GM19099 (cell line): ENCODE measurements around the gene GPR85.

ENCODE experiments used
- POLR2A ChIP-seq: IDR thresholded peaks from 3 replicates; pipeline ENCODE4 v1.6.1; 2011; ENCODE audit warnings: low read depth; ENCODE audit not compliant: insufficient read length; ENCODE audit errors: extremely low read depth

The GPR85 gene, protein sequence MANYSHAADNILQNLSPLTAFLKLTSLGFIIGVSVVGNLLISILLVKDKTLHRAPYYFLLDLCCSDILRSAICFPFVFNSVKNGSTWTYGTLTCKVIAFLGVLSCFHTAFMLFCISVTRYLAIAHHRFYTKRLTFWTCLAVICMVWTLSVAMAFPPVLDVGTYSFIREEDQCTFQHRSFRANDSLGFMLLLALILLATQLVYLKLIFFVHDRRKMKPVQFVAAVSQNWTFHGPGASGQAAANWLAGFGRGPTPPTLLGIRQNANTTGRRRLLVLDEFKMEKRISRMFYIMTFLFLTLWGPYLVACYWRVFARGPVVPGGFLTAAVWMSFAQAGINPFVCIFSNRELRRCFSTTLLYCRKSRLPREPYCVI

DNA sequence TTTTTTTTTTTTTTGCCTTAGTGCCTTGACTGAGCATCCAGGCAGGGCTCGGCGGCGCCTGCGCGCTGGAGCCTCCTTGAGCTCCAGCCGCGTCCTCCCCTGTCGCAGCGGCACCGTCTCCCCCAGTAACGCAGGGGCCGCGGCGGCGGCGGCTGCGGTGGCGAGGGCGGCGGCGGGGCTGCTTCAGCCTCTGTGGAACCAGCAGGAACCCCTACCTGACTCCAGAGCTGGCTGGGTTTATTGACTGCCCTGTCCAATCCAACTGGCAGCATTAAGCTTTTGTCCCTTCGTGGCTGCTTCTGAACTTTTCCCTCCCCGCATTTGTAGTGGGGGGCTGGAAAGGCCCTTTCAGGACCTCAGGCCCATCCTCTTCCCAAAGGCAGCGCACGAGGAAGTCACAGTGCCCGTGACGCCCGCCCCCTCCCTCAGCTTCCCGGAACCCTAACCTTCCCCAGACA, at the start of gene GPR85:
TSS of gene GPR85 (minus strand) at position 397 of the 458 bp plus-strand sequence. CDS start 2,106 bp downstream, outside the sequence.
- peak; percentile 18 for TF ChIP-seq POLR2A

DNA sequence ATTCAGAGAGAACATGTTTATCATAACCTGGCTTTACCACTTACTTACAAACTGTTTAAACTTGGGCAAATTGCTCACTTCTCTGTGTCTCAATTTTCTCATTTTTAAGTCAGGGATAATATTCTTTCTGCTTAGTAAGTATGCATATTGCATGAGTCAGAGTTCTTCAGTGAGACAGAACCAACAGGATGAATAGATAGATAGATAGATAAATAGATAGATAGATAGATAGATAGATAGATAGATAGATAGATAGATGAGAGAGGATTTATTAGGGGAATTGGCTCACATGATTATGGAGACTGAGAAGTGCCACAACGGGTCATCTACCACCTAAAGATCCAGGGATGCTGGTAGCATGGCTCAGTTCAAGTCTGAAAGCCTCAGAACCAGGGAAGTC, 47.4 kb upstream of the GPR85 start:
- TF ChIP-seq POLR2A: no peak

GRCh38 chr7:113131367-113131766, 44.7 kb upstream of the GPR85 start:
- no peak for TF ChIP-seq POLR2A

DNA sequence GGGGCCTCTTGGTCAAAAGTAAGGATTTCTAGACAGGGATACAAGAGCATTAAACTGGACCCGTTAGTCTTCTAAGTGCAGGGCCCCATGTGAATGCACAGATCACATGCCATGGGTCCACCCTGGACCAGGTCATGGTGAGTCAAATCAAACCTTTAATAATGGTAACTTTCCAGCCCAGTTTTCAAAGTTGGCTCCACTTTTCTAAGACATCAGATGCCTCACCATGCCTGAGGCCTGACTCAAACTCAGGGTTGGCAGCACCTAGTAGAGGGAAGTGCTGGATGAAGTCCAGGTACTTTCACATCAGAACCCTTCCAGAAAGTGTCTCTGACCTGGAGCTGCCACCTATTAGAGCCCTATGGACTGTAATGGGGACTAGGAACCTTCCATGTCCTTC, 41.4 kb upstream of the GPR85 start:
- TF ChIP-seq POLR2A: no peak

DNA sequence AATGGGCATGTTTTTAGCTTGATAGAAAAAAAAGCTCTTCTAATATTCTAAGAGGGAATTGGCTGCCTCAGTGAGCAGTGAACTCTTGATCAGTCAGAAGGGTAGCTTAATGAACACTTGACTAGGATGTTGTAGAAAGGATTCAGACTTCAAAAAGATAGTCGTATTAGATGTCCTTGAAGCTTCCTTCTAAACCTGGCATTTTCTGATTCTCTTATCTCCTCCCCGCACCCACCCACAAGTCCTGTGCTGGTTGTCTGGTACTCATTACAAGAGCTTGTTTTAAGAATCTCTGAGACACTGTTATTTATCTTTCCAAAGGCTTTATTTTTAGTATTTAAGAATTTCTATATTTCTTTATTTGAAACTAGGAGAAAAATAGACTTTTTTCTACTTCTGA, 39.1 kb upstream of the GPR85 start:
- no peak for TF ChIP-seq POLR2A

DNA sequence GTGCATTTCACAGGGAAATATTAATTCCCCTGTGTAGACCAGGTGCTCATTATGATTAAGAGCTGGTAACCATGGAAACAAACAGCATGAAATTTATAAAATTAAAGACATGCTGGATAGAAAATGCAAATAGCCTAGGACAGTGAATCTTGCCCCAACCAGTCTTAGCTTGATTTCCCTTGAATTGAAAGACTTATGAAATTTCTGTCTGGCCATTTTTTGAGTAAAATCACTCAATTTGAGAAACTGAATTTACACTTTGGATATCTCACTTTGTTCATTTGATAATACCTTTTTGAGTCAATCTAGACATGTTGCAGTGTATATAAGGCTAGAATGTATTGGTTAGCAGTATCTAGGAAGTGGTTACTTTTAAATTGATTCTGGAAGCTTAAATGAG, 36.1 kb upstream of the GPR85 start:
- no peak for TF ChIP-seq POLR2A

- TF ChIP-seq POLR2A: no peak
These were observed 34.0 kb upstream of the GPR85 start for GRCh38 chr7:113120647-113121046.

DNA sequence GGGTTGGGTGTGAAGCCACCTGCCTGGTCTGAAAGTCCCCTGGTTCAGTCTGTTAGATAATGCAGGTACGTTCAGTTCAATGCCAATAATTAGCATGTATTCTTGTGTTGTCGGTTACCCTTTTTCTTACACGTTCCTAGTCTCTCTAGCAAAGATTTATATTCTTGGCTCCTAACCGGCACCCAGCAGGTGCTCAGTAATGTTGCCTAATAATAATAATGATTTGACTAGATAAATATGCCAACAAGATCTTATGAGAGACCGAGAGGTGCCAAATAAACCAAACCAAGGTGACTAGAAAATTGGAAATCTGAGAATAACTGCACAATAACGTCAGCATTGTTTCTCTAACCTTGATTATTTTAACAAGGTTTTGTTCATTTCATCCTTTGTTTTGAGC, 32.8 kb upstream of the GPR85 start:
- TF ChIP-seq POLR2A: no peak

- peak; percentile 76 for TF ChIP-seq POLR2A
These were observed 31.7 kb upstream of the GPR85 start, which contains the start of gene SMIM30 for GRCh38 chr7:113118074-113118959. SMIM30 (minus strand) TSS chr7:113118554; CDS start chr7:113117578, 976 bp downstream.

DNA sequence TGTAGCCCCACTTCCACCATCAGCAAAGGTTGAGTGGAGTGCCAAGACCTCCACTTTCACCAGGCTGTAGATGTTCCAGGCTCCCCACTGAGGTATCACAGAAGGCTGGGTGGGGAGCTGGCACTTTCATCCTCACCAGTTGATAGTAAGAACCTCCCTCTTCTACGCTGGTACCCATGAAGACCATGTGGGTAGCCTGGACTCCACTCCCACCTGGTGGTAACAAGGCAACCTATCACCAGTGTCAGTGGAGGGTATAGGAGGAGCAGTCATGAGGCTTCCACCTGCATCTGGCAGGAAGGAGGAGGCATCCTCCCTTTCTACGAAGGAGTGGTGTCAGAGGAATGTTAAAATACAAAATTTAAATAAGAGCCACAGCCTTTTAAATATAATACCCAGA, 27.3 kb upstream of the GPR85 start:
- no peak for TF ChIP-seq POLR2A

DNA sequence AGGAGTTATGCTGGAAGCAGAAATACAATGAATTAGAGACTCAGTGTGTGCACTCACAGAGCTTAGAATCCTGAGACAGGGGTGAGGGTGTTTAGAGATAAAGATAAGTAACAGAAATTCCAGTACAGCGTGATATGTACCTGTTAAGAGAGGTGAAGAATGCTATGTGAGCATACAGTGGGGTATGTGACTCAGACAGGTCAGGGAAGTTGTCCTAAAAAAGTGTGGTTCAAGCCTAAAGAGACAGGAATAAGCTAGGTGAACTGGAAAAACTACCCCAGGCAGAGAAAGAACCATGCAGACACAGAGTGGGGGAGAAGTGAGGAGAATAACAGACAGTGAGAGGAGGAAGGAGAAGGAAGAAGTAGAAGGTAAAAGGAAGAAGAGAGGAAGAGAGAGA, 23.1 kb upstream of the GPR85 start:
- no peak for TF ChIP-seq POLR2A

GRCh38 chr7:113100121-113100603, 13.5 kb upstream of the GPR85 start:
- no peak for TF ChIP-seq POLR2A

GRCh38 chr7:113099284-113099919, 12.8 kb upstream of the GPR85 start:
- no peak for TF ChIP-seq POLR2A

- no peak for TF ChIP-seq POLR2A
These were observed 8.1 kb upstream of the GPR85 start for GRCh38 chr7:113094517-113095249.
